ENCODE measurements around the gene LEP. TPM values are rescaled to one million over a fixed set of nuclear protein-coding genes. Genes with fewer than 3 reads are reported as not detected.

LEP gene
- total RNA-seq (under 1 TPM in 6 of 9 donors, not detected in 3; under 0.01 to 0.98 (median 0.56) TPM), polyA plus RNA-seq (under 1 TPM; 0.05 to 0.61 (median 0.16) TPM)
- long read RNA-seq, donor 1: 0 reads
- long read RNA-seq, donor 2: 0 reads
- long read RNA-seq, donor 3: 0 reads
- long read RNA-seq, donor 4: 0 reads
- long read RNA-seq, donor 5: 0 reads
- long read RNA-seq, donor 6: 0 reads
- long read RNA-seq, donor 7: 0 reads
- long read RNA-seq, donor 8: 0 reads
- long read RNA-seq, donor 9: 0 reads
- long read RNA-seq, donor 10: 0 reads

GRCh38 chr7:128240696-128241386 lies at the start of gene LEP:
TSS of gene LEP (plus strand) at chr7:128241278. CDS start at chr7:128252019, 10,741 bp downstream.
- TF ChIP-seq CTCF (IDR thresholded peaks at IDR 0.05) (no peak), POLR2A (IDR thresholded peaks at IDR 0.05) (no peak)
- Histone ChIP-seq H3K36me3 (replicated peaks in 1 of 2) (no peaks in the 10 kb centered on the region), H3K27ac (no peak within 1 kb of the TSS), H3K4me1 (replicated peaks in 1 of 2) (no peaks in the 10 kb centered on the region), H3K9me3 (replicated peaks in 1 of 3) (no peaks in the 10 kb centered on the region), H3K4me3 (no peak within 1 kb of the TSS), H3K27me3 (peaks cover 14% of the 10 kb centered on the region)
- 10 to 20% (median 15%) methylated on average over 39 to 67 of the region's 67 CpGs; no CpG with 5 or more reads in 1 of the 4 donors for WGBS, 4 donors
- DNase-seq: no peak
- intact Hi-C loops (cut with DNase I): no loop called here

DNA sequence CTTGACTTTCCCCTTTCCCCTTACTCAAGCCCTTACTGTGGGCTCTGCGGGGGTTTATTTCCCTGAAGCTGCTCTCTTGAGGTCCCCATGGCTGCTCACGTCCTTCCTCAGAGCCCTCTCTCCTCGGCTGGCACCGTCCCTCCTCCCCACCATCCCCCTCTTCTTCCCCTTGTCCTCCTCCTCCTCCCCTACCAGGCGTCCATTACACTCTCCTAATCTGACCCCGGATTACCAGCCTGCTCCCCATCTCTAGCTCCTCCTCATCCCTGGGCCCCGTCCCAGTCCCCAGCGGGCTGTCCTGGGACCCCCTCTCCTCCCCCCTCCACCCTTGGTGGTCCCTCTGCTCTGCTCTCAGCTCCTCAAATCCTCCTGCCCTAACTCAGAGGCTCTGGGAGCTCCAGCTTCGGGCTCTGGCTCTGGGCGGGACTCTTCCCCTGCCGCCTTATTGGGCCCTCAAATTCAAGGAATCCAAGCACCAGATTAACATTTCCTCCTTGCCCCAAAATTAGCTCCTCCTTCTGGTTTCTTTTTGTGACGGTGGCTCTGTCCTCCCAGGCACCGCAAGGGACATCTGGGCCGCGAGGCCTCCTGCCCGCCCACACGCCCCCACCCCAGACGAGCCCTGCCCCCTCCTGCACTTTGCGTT lies 48.5 kb upstream of the LEP start:
- no peak overlapping the region for H3K27ac ChIP-seq
- H3K4me1 ChIP-seq (replicated peaks in 1 of 2): no peaks in the 10 kb centered on the region
- H3K4me3 ChIP-seq: no peak overlapping the region
- no peak for TF ChIP-seq CTCF (IDR thresholded peaks at IDR 0.05)
- WGBS, 4 donors: 29 to 42% (median 38%) methylated on average over 19 of the region's 19 CpGs
- peak in 1 of 7 donors; percentile 27 for DNase-seq
- H3K36me3 ChIP-seq (replicated peaks in 1 of 2): no peaks in the 10 kb centered on the region
- peaks cover 0 to 12% (median 4%) of the 10 kb centered on the region in 3 donors for H3K9me3 ChIP-seq (replicated peaks in 1 of 3)
- no peaks in the 10 kb centered on the region for H3K27me3 ChIP-seq
- intact Hi-C loops (cut with DNase I): no loop called here

DNA sequence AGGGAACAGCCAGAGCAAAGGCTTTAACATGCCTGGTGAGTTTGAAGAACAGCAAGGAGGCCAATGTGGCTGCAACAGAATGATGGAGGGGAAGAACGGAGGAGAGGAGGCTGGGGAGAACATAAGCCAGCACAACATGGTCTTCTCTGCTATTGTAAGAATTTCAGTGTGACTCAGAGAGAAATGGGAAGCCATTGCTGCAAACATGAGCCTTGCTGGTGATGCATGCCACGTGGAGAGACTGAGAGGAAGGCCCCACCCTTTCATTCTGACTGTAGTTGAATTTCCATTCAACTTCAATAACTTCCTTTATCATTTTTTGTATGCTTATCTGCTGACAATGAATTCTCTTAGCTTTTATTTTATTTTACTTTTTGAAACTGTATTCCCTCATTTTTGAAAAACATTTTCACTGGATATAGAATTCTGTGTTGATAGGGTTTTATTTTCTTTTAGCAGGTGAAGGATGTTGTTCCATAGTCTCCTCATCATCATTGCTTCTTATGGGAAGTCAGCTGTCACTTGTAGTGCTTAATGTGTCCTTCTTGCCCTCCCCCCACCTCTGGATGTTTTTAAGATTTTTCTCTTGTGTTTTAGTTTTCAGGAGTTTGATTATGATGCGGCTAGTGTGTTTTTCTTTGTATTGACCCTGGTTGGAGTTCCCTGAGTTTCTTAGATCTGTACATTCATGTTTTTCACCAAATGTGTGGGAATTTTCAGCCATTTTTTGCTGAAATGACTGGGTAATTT lies 46.4 kb upstream of the LEP start:
- Histone ChIP-seq H3K27ac (no peak overlapping the region), H3K36me3 (replicated peaks in 1 of 2) (no peaks in the 10 kb centered on the region), H3K4me3 (no peak overlapping the region), H3K27me3 (no peaks in the 10 kb centered on the region), H3K4me1 (replicated peaks in 1 of 2) (no peaks in the 10 kb centered on the region), H3K9me3 (replicated peaks in 1 of 3) (peaks cover 0 to 12% (median 4%) of the 10 kb centered on the region in 3 donors)
- 59 to 73% (median 71%) methylated on average over 3 of the region's 3 CpGs for WGBS, 4 donors
- TF ChIP-seq CTCF (IDR thresholded peaks at IDR 0.05) (no peak), POLR2A (IDR thresholded peaks at IDR 0.05) (no peak)
- no peak for DNase-seq
- intact Hi-C loops (cut with DNase I): no loop called here

GRCh38 chr7:128197589-128197988 lies 43.5 kb upstream of the LEP start:
- 80 to 100% (median 90%) methylated on average over 1 of the region's 1 CpG; no CpG with 5 or more reads in 1 of the 4 donors for WGBS, 4 donors
- intact Hi-C loops (cut with DNase I): no loop called here
- no peaks in the 10 kb centered on the region for H3K36me3 ChIP-seq (replicated peaks in 1 of 2)
- TF ChIP-seq POLR2A (IDR thresholded peaks at IDR 0.05): no peak
- TF ChIP-seq CTCF (IDR thresholded peaks at IDR 0.05): no peak
- no peak overlapping the region for H3K27ac ChIP-seq
- DNase-seq: peak in 1 of 7 donors; percentile 49
- peaks cover 13% of the 10 kb centered on the region for H3K27me3 ChIP-seq
- H3K4me1 ChIP-seq (replicated peaks in 1 of 2): peaks cover 0 to 6% of the 10 kb centered on the region in 2 donors
- peaks cover 0 to 12% (median 4%) of the 10 kb centered on the region in 3 donors for H3K9me3 ChIP-seq (replicated peaks in 1 of 3)
- H3K4me3 ChIP-seq: no peak overlapping the region

Data from adrenal gland (tissue), 19 donors.